Measurements from ENCODE around the gene TSHZ2. TPM values are rescaled to one million over a fixed set of nuclear protein-coding genes. Genes with fewer than 3 reads are reported as not detected.

The TSHZ2 gene
- total and polyA plus RNA-seq, 2 experiments from 2014 or later = 1.1 to 5.2 TPM

DNA sequence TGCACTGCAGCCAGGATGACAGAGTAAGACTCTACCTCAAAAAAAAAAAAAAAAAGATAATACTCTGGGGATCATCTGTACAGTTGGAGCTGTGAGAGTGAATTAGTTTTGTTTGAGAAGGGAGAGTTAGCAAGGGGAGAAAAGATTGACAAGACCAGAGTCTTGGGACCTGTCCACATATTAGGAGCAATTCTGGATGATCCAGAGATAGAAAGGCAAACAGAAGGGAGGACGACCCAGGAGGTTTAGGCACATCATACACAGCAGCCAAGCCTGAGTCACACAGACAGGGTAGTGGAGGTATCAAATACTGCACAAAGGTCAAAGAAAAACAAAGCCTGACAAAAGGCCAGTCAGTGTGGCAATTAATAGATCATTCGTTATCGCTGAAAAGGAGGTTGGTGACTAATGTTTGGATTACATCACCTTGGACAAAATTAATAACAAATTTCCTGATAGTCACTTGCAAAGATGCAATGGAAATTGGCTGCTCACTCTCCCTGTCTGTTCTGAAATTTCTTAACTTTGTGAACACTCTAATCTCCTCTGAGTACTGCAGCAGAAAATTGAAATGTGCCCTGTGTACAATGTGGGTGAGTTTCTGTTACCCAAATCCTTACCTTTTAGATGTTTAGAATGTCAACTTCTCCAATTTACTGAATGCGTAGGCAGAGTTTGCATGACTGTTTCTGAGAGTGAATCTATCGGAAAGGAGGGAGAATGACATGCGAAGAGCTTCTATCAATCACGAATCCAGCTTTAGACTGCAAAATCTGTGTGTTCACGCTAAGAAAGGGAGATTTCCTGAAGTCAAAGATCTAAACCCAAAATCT is 105.4 kb downstream of the TSHZ2 start:
- H2AFZ ChIP-seq = no peak overlapping the region
- no peaks in the 10 kb centered on the region for H3K36me3 ChIP-seq (replicated peaks; ENCODE audit: insufficient read depth, low read depth)
- no peaks in the 10 kb centered on the region for H3K9me2 ChIP-seq (replicated peaks; ENCODE audit: insufficient read depth)
- H3K27me3 ChIP-seq = no peaks in the 10 kb centered on the region
- no peak overlapping the region for H3K4me3 ChIP-seq
- peak; percentile 54 for DNase-seq (ENCODE audit: low spot score)
- H3K4me2 ChIP-seq = no peak overlapping the region
- H3K9me3 ChIP-seq (ENCODE audit: low read depth) = no peaks in the 10 kb centered on the region
- TF ChIP-seq, protein P1, sequence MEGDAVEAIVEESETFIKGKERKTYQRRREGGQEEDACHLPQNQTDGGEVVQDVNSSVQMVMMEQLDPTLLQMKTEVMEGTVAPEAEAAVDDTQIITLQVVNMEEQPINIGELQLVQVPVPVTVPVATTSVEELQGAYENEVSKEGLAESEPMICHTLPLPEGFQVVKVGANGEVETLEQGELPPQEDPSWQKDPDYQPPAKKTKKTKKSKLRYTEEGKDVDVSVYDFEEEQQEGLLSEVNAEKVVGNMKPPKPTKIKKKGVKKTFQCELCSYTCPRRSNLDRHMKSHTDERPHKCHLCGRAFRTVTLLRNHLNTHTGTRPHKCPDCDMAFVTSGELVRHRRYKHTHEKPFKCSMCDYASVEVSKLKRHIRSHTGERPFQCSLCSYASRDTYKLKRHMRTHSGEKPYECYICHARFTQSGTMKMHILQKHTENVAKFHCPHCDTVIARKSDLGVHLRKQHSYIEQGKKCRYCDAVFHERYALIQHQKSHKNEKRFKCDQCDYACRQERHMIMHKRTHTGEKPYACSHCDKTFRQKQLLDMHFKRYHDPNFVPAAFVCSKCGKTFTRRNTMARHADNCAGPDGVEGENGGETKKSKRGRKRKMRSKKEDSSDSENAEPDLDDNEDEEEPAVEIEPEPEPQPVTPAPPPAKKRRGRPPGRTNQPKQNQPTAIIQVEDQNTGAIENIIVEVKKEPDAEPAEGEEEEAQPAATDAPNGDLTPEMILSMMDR (IDR thresholded peaks at IDR 0.05; ENCODE audit: poor library complexity) = no peak
- TF ChIP-seq EZH2 (IDR thresholded peaks at IDR 0.05; ENCODE audit: borderline replicate concordance) (no peak), EZH2phosphoT487 (IDR thresholded peaks at IDR 0.05; ENCODE audit: low read depth, severe bottlenecking, unreplicated experiment) (no peak)
- peak overlapping the region; percentile 62 for H3K27ac ChIP-seq
- no peaks in the 10 kb centered on the region for H3K79me2 ChIP-seq
- H3K4me1 ChIP-seq (ENCODE audit: insufficient read depth) = peaks cover 11% of the 10 kb centered on the region
- H4K20me1 ChIP-seq (ENCODE audit: insufficient read depth, poor library complexity, severe bottlenecking) = no peaks in the 10 kb centered on the region
- 78% methylated on average over 8 of the region's 8 CpGs for WGBS (ENCODE audit: low lambda C conversion rate, missing lambda C conversion rate)

DNA sequence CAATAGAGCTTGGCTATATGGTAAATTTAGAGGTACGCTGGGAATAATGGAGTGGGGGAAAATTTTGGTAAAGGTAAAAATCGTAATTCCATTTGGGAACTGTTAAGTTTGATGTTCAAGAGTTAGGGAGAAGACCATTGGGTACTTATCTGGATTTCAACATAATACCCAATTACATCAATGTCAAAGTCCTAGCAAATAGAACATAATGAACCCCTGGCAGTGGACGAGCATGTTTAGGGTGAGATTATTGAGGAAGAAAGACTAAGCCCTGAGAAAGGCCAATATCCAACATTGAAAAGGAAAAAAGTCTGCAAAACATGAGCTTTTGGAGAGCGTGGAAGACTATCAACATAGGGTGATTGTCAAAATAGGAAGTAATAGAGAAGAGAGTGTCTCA is 106.6 kb downstream of the TSHZ2 start:
- Histone ChIP-seq H3K36me3 (replicated peaks; ENCODE audit: insufficient read depth, low read depth) (no peaks in the 10 kb centered on the region), H3K9me2 (replicated peaks; ENCODE audit: insufficient read depth) (no peaks in the 10 kb centered on the region), H3K4me1 (ENCODE audit: insufficient read depth) (peaks cover 11% of the 10 kb centered on the region), H3K79me2 (no peaks in the 10 kb centered on the region), H3K4me2 (no peak overlapping the region), H3K27ac (no peak overlapping the region), H3K4me3 (no peak overlapping the region), H3K9me3 (ENCODE audit: low read depth) (no peaks in the 10 kb centered on the region), H4K20me1 (ENCODE audit: insufficient read depth, poor library complexity, severe bottlenecking) (no peaks in the 10 kb centered on the region), H3K27me3 (no peaks in the 10 kb centered on the region), H2AFZ (no peak overlapping the region)
- DNase-seq (ENCODE audit: low spot score) = no peak
- no peak for TF ChIP-seq EZH2phosphoT487 (IDR thresholded peaks at IDR 0.05; ENCODE audit: low read depth, severe bottlenecking, unreplicated experiment)
- TF ChIP-seq, protein P1 (IDR thresholded peaks at IDR 0.05; ENCODE audit: poor library complexity) = no peak
- no peak for TF ChIP-seq EZH2 (IDR thresholded peaks at IDR 0.05; ENCODE audit: borderline replicate concordance)
- 90% methylated on average over 4 of the region's 4 CpGs for WGBS (ENCODE audit: low lambda C conversion rate, missing lambda C conversion rate)

DNA sequence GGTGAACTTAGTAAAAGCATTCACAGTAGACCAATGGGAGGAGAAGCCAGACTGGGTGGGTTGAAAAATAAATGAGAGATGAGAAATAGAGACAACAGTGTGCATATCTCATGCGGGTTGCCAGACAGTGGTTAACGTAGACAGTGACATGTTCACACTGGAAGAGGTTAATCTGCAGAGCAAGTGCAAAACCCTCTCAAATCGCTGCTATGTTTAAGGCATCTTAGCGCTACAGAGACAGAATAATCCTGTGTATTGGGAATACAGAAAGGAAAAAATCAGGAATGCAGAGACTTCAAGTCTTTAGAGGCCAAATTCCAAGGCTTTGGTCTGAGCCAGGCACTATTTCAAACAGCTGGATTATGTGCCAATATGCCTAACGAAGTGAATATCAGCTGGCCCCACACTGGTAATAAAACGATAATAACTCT is 107.1 kb downstream of the TSHZ2 start:
- Histone ChIP-seq H3K27me3 (no peaks in the 10 kb centered on the region), H3K9me2 (replicated peaks; ENCODE audit: insufficient read depth) (no peaks in the 10 kb centered on the region), H3K36me3 (replicated peaks; ENCODE audit: insufficient read depth, low read depth) (no peaks in the 10 kb centered on the region), H4K20me1 (ENCODE audit: insufficient read depth, poor library complexity, severe bottlenecking) (no peaks in the 10 kb centered on the region), H3K27ac (no peak overlapping the region), H3K4me3 (no peak overlapping the region), H2AFZ (no peak overlapping the region), H3K9me3 (ENCODE audit: low read depth) (no peaks in the 10 kb centered on the region), H3K4me1 (ENCODE audit: insufficient read depth) (peaks cover 11% of the 10 kb centered on the region), H3K4me2 (no peak overlapping the region), H3K79me2 (no peaks in the 10 kb centered on the region)
- DNase-seq (ENCODE audit: low spot score) = no peak
- WGBS (ENCODE audit: low lambda C conversion rate, missing lambda C conversion rate) = 76% methylated on average over 6 of the region's 6 CpGs
- TF ChIP-seq EZH2phosphoT487 (IDR thresholded peaks at IDR 0.05; ENCODE audit: low read depth, severe bottlenecking, unreplicated experiment) = no peak
- TF ChIP-seq, protein P1 (IDR thresholded peaks at IDR 0.05; ENCODE audit: poor library complexity) = no peak
- no peak for TF ChIP-seq EZH2 (IDR thresholded peaks at IDR 0.05; ENCODE audit: borderline replicate concordance)
